GM12892 (cell line): ENCODE results near the gene SGSH.

Source experiments
- POLR2A ChIP-seq: IDR thresholded peaks from 2 replicates; pipeline ENCODE4 v1.6.1; 2011; ENCODE audit warnings: low read depth, low read length, control low read depth
- POLR2AphosphoS5 ChIP-seq: IDR thresholded peaks from 2 replicates; pipeline ENCODE4 v1.6.1; 2011; ENCODE audit warnings: low read depth, low read length, control low read depth
- TAF1 ChIP-seq: IDR thresholded peaks from 2 replicates; pipeline ENCODE4 v1.6.1; 2011; ENCODE audit warnings: low read depth, mild to moderate bottlenecking, control low read depth, low read length, borderline replicate concordance

- no peak for TF ChIP-seq POLR2AphosphoS5
- no peak for TF ChIP-seq POLR2A
- TF ChIP-seq TAF1 = no peak
Observed at GRCh38 chr17:80268427-80268826, 48.3 kb upstream of the SGSH start.
